ENCODE measurements around the gene FCRL5. TPM values are rescaled to one million over a fixed set of nuclear protein-coding genes. Genes with fewer than 3 reads are reported as not detected.

The FCRL5 gene
- total and polyA plus RNA-seq, 2 donors from 2014 or later: 10.3 TPM; not detected in 1

DNA sequence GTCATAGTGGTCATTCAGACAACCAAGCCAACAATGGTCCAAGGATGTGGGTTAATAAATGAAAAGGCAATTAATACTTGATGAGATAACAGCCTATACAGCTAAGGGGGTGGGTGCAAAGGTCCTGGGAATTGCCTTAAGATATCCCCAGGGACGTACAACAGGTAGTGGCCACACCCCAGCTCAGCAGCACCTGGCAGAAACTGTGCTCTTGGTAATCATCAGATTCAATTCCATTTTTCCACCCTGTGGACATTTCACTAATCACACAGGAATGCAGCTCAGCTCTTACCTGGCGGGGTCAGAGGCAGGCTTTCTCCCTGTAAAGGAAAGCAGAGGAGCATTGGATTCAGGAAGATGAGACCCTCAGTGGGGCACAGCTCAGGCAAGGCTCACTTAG, 32.9 kb downstream of the FCRL5 start:
- intact Hi-C loops (cut with DNase I): no loop called here
- Histone ChIP-seq H3K4me3 (ENCODE audit: low read length in 3 of 3) (no peak overlapping the region), H3K9me3 (ENCODE audit: control insufficient read depth in 2 of 3, insufficient read depth in 1 of 3, low read length in 3 of 3) (no peaks in the 10 kb centered on the region), H3K4me1 (ENCODE audit: control insufficient read depth in 2 of 3, insufficient read depth in 2 of 3, low read depth in 1 of 3, low read length in 3 of 3) (no peaks in the 10 kb centered on the region), H3K27ac (ENCODE audit: low read depth in 2 of 2, low read length in 2 of 2) (no peak overlapping the region), H3K27me3 (ENCODE audit: control insufficient read depth, insufficient read depth, low read length) (no peaks in the 10 kb centered on the region), H3K9ac (ENCODE audit: low read length in 3 of 3) (no peak overlapping the region), H3K36me3 (ENCODE audit: control insufficient read depth in 2 of 3, insufficient read depth in 3 of 3, low read length in 3 of 3) (no peaks in the 10 kb centered on the region)
- FAIRE-seq (no peak), DNase-seq (no peak)
- TF ChIP-seq, protein P1, sequence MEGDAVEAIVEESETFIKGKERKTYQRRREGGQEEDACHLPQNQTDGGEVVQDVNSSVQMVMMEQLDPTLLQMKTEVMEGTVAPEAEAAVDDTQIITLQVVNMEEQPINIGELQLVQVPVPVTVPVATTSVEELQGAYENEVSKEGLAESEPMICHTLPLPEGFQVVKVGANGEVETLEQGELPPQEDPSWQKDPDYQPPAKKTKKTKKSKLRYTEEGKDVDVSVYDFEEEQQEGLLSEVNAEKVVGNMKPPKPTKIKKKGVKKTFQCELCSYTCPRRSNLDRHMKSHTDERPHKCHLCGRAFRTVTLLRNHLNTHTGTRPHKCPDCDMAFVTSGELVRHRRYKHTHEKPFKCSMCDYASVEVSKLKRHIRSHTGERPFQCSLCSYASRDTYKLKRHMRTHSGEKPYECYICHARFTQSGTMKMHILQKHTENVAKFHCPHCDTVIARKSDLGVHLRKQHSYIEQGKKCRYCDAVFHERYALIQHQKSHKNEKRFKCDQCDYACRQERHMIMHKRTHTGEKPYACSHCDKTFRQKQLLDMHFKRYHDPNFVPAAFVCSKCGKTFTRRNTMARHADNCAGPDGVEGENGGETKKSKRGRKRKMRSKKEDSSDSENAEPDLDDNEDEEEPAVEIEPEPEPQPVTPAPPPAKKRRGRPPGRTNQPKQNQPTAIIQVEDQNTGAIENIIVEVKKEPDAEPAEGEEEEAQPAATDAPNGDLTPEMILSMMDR (IDR thresholded peaks at IDR 0.05; ENCODE audit: borderline replicate concordance, extremely low read depth, insufficient read depth): no peak

DNA sequence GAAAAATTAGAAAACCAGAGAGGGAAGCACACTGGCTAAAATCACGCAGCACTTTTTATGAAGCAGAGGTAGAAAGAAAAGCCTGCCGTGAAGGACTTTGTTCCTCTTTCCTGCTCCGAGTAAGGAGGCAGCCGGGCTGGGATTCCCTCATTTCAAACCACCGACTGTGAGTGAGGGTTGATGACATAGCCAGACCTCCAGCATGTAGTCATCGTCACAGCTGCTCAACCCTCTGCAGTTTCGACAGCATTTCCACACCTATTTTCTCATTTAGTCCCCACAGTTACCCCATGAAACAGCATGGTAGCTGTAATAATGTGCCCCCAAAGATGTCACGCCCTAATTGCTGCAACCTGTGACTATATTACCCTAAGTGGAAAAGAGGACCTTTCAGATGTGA, 35.3 kb downstream of the FCRL5 start:
- Histone ChIP-seq H3K27me3 (ENCODE audit: control insufficient read depth, insufficient read depth, low read length) (no peaks in the 10 kb centered on the region), H3K4me3 (ENCODE audit: low read length in 3 of 3) (no peak overlapping the region), H3K9ac (ENCODE audit: low read length in 3 of 3) (no peak overlapping the region), H3K4me1 (ENCODE audit: control insufficient read depth in 2 of 3, insufficient read depth in 2 of 3, low read depth in 1 of 3, low read length in 3 of 3) (no peaks in the 10 kb centered on the region), H3K36me3 (ENCODE audit: control insufficient read depth in 2 of 3, insufficient read depth in 3 of 3, low read length in 3 of 3) (no peaks in the 10 kb centered on the region), H3K9me3 (ENCODE audit: control insufficient read depth in 2 of 3, insufficient read depth in 1 of 3, low read length in 3 of 3) (no peaks in the 10 kb centered on the region), H3K27ac (ENCODE audit: low read depth in 2 of 2, low read length in 2 of 2) (no peak overlapping the region)
- intact Hi-C loops (cut with DNase I): no loop called here
- no peak for FAIRE-seq
- TF ChIP-seq, protein P1 (IDR thresholded peaks at IDR 0.05; ENCODE audit: borderline replicate concordance, extremely low read depth, insufficient read depth): no peak
- DNase-seq: no peak

GRCh38 chr1:157515709-157516108, 36.6 kb downstream of the FCRL5 start:
- no peaks in the 10 kb centered on the region for H3K36me3 ChIP-seq (ENCODE audit: control insufficient read depth in 2 of 3, insufficient read depth in 3 of 3, low read length in 3 of 3)
- DNase-seq (no peak), FAIRE-seq (no peak)
- no peaks in the 10 kb centered on the region for H3K9me3 ChIP-seq (ENCODE audit: control insufficient read depth in 2 of 3, insufficient read depth in 1 of 3, low read length in 3 of 3)
- no peak overlapping the region for H3K9ac ChIP-seq (ENCODE audit: low read length in 3 of 3)
- H3K27ac ChIP-seq (ENCODE audit: low read depth in 2 of 2, low read length in 2 of 2): no peak overlapping the region
- H3K27me3 ChIP-seq (ENCODE audit: control insufficient read depth, insufficient read depth, low read length): no peaks in the 10 kb centered on the region
- H3K4me3 ChIP-seq (ENCODE audit: low read length in 3 of 3): no peak overlapping the region
- TF ChIP-seq, protein P1 (IDR thresholded peaks at IDR 0.05; ENCODE audit: borderline replicate concordance, extremely low read depth, insufficient read depth): no peak
- intact Hi-C loops (cut with DNase I): no loop called here
- H3K4me1 ChIP-seq (ENCODE audit: control insufficient read depth in 2 of 3, insufficient read depth in 2 of 3, low read depth in 1 of 3, low read length in 3 of 3): no peaks in the 10 kb centered on the region

DNA sequence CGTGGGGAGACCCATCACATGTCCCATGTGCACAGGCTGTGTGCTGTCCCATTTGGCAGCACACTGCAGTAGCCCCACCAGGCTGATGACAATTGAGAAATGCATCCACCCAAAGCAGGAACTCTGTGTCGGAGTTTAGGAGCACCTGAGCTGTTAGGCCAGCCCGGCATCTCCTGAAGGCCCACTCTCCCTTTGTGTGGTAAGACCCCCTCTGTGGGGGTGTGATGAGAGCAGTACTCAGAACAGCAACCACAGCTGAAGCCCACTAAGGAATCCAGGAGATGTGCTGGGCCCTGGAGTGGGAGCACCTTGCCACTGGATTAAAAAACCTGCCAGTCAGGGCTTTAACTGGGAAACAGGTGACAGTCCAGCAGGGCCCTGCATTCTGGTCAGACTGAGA, 37.2 kb downstream of the FCRL5 start:
- Histone ChIP-seq H3K4me3 (ENCODE audit: low read length in 3 of 3) (no peak overlapping the region), H3K4me1 (ENCODE audit: control insufficient read depth in 2 of 3, insufficient read depth in 2 of 3, low read depth in 1 of 3, low read length in 3 of 3) (no peaks in the 10 kb centered on the region), H3K9me3 (ENCODE audit: control insufficient read depth in 2 of 3, insufficient read depth in 1 of 3, low read length in 3 of 3) (no peaks in the 10 kb centered on the region), H3K36me3 (ENCODE audit: control insufficient read depth in 2 of 3, insufficient read depth in 3 of 3, low read length in 3 of 3) (no peaks in the 10 kb centered on the region), H3K27me3 (ENCODE audit: control insufficient read depth, insufficient read depth, low read length) (no peaks in the 10 kb centered on the region), H3K9ac (ENCODE audit: low read length in 3 of 3) (no peak overlapping the region), H3K27ac (ENCODE audit: low read depth in 2 of 2, low read length in 2 of 2) (no peak overlapping the region)
- TF ChIP-seq, protein P1 (IDR thresholded peaks at IDR 0.05; ENCODE audit: borderline replicate concordance, extremely low read depth, insufficient read depth): no peak
- FAIRE-seq (no peak), DNase-seq (no peak)
- intact Hi-C loops (cut with DNase I): no loop called here
